Endothelial cell of umbilical vein (primary cell): ENCODE results near the gene TAGLN.

ENCODE experiments used
- CTCF ChIP-seq, 2 donors: IDR thresholded peaks; 1 replicate in 1 of 2; 2 replicates in 1 of 2; pipeline ENCODE4 v1.5.1; 2011; ENCODE audit warnings: low read length in 2 of 2, mild to moderate bottlenecking in 2 of 2, moderate library complexity in 2 of 2, control low read depth in 1 of 2, inconsistent platforms in 1 of 2, low read depth in 1 of 2; ENCODE audit not compliant: insufficient read depth in 1 of 2; ENCODE audit errors: extremely low read depth in 1 of 2
- FOS ChIP-seq: IDR thresholded peaks from 2 replicates; pipeline ENCODE4 v1.6.1; 2011; ENCODE audit warnings: mild to moderate bottlenecking, low read length, moderate library complexity, borderline replicate concordance; ENCODE audit not compliant: insufficient read depth
- POLR2AphosphoS5 ChIP-seq: IDR thresholded peaks from 2 replicates; pipeline ENCODE4 v1.6.1; 2012; ENCODE audit warnings: low read depth, mild to moderate bottlenecking, control low read depth, low read length, moderate library complexity; ENCODE audit not compliant: insufficient read depth

GRCh38 chr11:117256573-117256972 is 57.4 kb downstream of the TAGLN start:
- TF ChIP-seq FOS = no peak
- TF ChIP-seq CTCF (IDR thresholded peaks at IDR 0.05; ENCODE audit: extremely low read depth in 1 of 2, insufficient read depth in 1 of 2, low read depth in 1 of 2, low read length in 2 of 2) = no peak
- TF ChIP-seq POLR2AphosphoS5 = no peak
